PFSK-1 (cell line): ENCODE measurements around the gene SYNGAP1.

ENCODE experiments used
- FOXP2 ChIP-seq: optimal IDR thresholded peaks from 2 replicates; pipeline ENCODE3; 2011; ENCODE audit warnings: borderline replicate concordance, control low read depth, inconsistent platforms; ENCODE audit not compliant: insufficient read depth; ENCODE audit errors: extremely low read length, extremely low read depth
- POLR2AphosphoS5 ChIP-seq: IDR thresholded peaks from 2 replicates; pipeline ENCODE4 v1.6.1; 2012; ENCODE audit warnings: low read depth, mild to moderate bottlenecking, control low read depth, low read length, moderate library complexity
- REST ChIP-seq, 2 experiments: IDR thresholded peaks; 2 replicates each; pipeline versions ENCODE4 v1.6.1 to v1.8.0; 2011 to 2012; ENCODE audit warnings: low read depth in 2 of 2, low read length in 2 of 2, control low read depth in 1 of 2, inconsistent platforms in 1 of 2, mild to moderate bottlenecking in 1 of 2, moderate library complexity in 1 of 2; ENCODE audit not compliant: insufficient read depth in 1 of 2
- SIN3A ChIP-seq: IDR thresholded peaks from 2 replicates; pipeline ENCODE4 v1.6.1; 2012; ENCODE audit warnings: mild to moderate bottlenecking, low read length, moderate library complexity, borderline replicate concordance; ENCODE audit not compliant: insufficient read depth
- TAF1 ChIP-seq: IDR thresholded peaks from 2 replicates; pipeline ENCODE4 v1.6.1; 2012; ENCODE audit warnings: low read length, control low read depth, borderline replicate concordance; ENCODE audit not compliant: insufficient read depth

The SYNGAP1 gene

DNA sequence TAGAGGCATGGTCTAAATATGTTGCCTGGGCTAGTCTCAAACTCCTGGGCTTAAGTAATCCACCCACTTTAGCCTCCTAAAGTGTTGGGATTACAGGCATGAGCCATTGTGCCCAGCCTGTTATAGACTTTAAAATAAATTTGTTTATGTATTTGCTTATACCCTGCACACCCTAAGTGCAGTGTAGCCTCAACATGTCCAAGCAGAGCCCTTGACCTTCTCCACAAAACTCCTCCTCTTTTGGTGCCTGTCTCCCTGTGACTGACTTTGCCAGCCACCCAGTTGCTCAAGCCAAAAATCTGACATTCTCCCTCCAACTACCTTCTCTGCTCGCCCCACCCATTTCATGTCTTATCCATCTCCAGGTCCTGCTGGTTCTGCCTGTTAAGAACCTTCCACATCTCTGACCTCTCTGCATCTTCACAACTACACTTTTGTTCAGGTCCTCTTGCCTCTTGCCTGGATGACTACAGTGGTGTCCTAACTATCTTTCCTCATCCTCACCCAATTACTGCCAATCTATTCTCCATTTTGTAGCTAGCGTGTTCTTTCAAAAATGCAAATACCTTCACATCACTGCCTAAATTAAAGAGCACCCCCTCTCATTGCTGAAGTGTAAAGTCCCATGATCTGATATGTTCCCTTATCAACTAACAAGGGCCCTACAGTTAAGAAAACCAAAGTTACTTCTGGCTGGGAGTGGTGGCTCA lies 39.4 kb upstream of the SYNGAP1 start:
- no peak for TF ChIP-seq SIN3A
- TF ChIP-seq POLR2AphosphoS5 = no peak
- TF ChIP-seq FOXP2 = no peak
- TF ChIP-seq TAF1 = no peak
- no peak for TF ChIP-seq REST (IDR thresholded peaks at IDR 0.05; ENCODE audit: insufficient read depth in 1 of 2, low read depth in 2 of 2, low read length in 2 of 2)

GRCh38 chr6:33383427-33384185 lies 36.3 kb upstream of the SYNGAP1 start:
- TF ChIP-seq REST (IDR thresholded peaks at IDR 0.05; ENCODE audit: insufficient read depth in 1 of 2, low read depth in 2 of 2, low read length in 2 of 2) = no peak
- no peak for TF ChIP-seq FOXP2

DNA sequence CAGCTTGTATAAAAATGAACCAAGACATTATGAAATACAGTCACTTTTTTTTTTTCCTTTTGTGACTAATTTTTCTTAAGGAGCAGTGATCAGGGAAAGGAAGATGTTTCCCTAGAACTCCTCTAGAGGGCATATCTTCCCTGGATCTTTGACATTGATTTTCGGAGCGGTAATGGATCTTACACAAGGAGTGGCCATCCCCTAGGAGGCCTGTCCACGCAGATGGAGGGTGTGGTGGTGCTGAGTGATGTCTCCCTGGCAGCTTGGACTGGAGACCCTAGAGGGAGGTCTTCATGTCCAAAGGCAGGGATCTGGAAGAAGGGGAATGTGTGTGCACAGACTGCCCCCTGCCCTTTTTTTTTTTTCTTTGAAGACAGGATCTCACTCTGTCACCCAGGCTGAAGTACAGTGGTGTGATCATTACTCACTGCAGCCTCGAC lies 35.3 kb upstream of the SYNGAP1 start:
- TF ChIP-seq POLR2AphosphoS5 = no peak
- no peak for TF ChIP-seq SIN3A
- TF ChIP-seq REST (IDR thresholded peaks at IDR 0.05; ENCODE audit: insufficient read depth in 1 of 2, low read depth in 2 of 2, low read length in 2 of 2) = no peak
- no peak for TF ChIP-seq FOXP2
- TF ChIP-seq TAF1 = no peak

DNA sequence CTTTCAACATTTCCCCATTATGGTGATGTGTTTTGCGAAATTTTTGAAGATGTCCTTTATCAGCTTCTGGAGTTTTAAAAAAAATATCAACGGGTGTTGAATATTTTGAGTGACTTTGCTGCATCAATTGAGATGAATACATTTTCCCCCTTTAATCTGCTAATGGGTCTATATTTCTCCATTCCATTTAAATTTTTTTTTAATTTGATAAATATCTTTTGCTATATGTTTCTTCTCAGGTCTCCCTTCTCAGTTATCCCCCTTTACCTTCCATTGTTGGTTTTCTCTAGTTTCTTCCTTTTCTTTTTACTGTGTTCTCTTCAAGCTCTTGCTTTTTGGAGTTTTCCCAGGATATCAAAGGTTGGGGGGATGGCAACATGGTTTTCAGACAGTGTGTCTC lies 29.7 kb upstream of the SYNGAP1 start:
- TF ChIP-seq POLR2AphosphoS5 (no peak), TAF1 (no peak), SIN3A (no peak), FOXP2 (no peak), REST (IDR thresholded peaks at IDR 0.05; ENCODE audit: insufficient read depth in 1 of 2, low read depth in 2 of 2, low read length in 2 of 2) (no peak)
